ENCODE measurements around the gene SFRP5.

Gene SFRP5

GRCh38 chr10:97788552-97789442 lies 17.0 kb upstream of the SFRP5 start:
- ATAC-seq (ENCODE audit: low read depth) = no peak
- no peaks in the 10 kb centered on the region for H3K36me3 ChIP-seq (ENCODE audit: low read depth)
- TF ChIP-seq CTCF (IDR thresholded peaks at IDR 0.05; ENCODE audit: poor library complexity, severe bottlenecking) = no peak
- no peak overlapping the region for H3K4me3 ChIP-seq (ENCODE audit: severe bottlenecking)
- H3K9me3 ChIP-seq (ENCODE audit: severe bottlenecking) = no peaks in the 10 kb centered on the region
- DNase-seq (ENCODE audit: low spot score) = no peak
- no peaks in the 10 kb centered on the region for H3K4me1 ChIP-seq (ENCODE audit: insufficient read depth, poor library complexity, severe bottlenecking)
- H3K27me3 ChIP-seq (ENCODE audit: insufficient read depth, poor library complexity, severe bottlenecking) = no peaks in the 10 kb centered on the region
- H3K27ac ChIP-seq (ENCODE audit: poor library complexity, severe bottlenecking) = no peak overlapping the region

- TF ChIP-seq CTCF (IDR thresholded peaks at IDR 0.05; ENCODE audit: poor library complexity, severe bottlenecking) = no peak
- Histone ChIP-seq H3K9me3 (ENCODE audit: severe bottlenecking) (no peaks in the 10 kb centered on the region), H3K27ac (ENCODE audit: poor library complexity, severe bottlenecking) (no peak overlapping the region), H3K4me1 (ENCODE audit: insufficient read depth, poor library complexity, severe bottlenecking) (no peaks in the 10 kb centered on the region), H3K36me3 (ENCODE audit: low read depth) (no peaks in the 10 kb centered on the region), H3K4me3 (ENCODE audit: severe bottlenecking) (no peak overlapping the region), H3K27me3 (ENCODE audit: insufficient read depth, poor library complexity, severe bottlenecking) (no peaks in the 10 kb centered on the region)
- no peak for ATAC-seq (ENCODE audit: low read depth)
- no peak for DNase-seq (ENCODE audit: low spot score)
These were observed 13.9 kb upstream of the SFRP5 start for GRCh38 chr10:97785731-97786130.

GRCh38 chr10:97785231-97785630 lies 13.4 kb upstream of the SFRP5 start:
- Histone ChIP-seq H3K4me1 (ENCODE audit: insufficient read depth, poor library complexity, severe bottlenecking) (no peaks in the 10 kb centered on the region), H3K9me3 (ENCODE audit: severe bottlenecking) (no peaks in the 10 kb centered on the region), H3K36me3 (ENCODE audit: low read depth) (no peaks in the 10 kb centered on the region), H3K4me3 (ENCODE audit: severe bottlenecking) (no peak overlapping the region), H3K27me3 (ENCODE audit: insufficient read depth, poor library complexity, severe bottlenecking) (no peaks in the 10 kb centered on the region), H3K27ac (ENCODE audit: poor library complexity, severe bottlenecking) (no peak overlapping the region)
- no peak for ATAC-seq (ENCODE audit: low read depth)
- no peak for DNase-seq (ENCODE audit: low spot score)
- no peak for TF ChIP-seq CTCF (IDR thresholded peaks at IDR 0.05; ENCODE audit: poor library complexity, severe bottlenecking)

- no peak for ATAC-seq (ENCODE audit: low read depth)
- Histone ChIP-seq H3K36me3 (ENCODE audit: low read depth) (no peaks in the 10 kb centered on the region), H3K4me1 (ENCODE audit: insufficient read depth, poor library complexity, severe bottlenecking) (no peaks in the 10 kb centered on the region), H3K4me3 (ENCODE audit: severe bottlenecking) (no peak overlapping the region), H3K27me3 (ENCODE audit: insufficient read depth, poor library complexity, severe bottlenecking) (no peaks in the 10 kb centered on the region), H3K27ac (ENCODE audit: poor library complexity, severe bottlenecking) (no peak overlapping the region), H3K9me3 (ENCODE audit: severe bottlenecking) (no peaks in the 10 kb centered on the region)
- DNase-seq (ENCODE audit: low spot score) = no peak
- TF ChIP-seq CTCF (IDR thresholded peaks at IDR 0.05; ENCODE audit: poor library complexity, severe bottlenecking) = no peak
These were observed 12.5 kb upstream of the SFRP5 start for GRCh38 chr10:97784200-97784810.

All from RWPE2 (cell line).